ENCODE data around the gene UTP15. TPM values are rescaled to one million over a fixed set of nuclear protein-coding genes. Genes with fewer than 3 reads are reported as not detected.

The UTP15 gene
- total RNA-seq, 1 donor from 2014 or later, result 20.9 TPM

- H3K36me3 ChIP-seq, result no peaks in the 10 kb centered on the region
- no peak for DNase-seq (ENCODE audit: extremely low spot score in 2 of 2)
- no peak overlapping the region for H3K4me3 ChIP-seq
- peaks cover 4% of the 10 kb centered on the region for H3K4me1 ChIP-seq
- no peaks in the 10 kb centered on the region for H3K9me3 ChIP-seq
- no peaks in the 10 kb centered on the region for H3K27me3 ChIP-seq
- H3K27ac ChIP-seq, result peak overlapping the region; percentile 23
- intact Hi-C loops (cut with DNase I), result no loop called here
- TF ChIP-seq POLR2AphosphoS5 (IDR thresholded peaks at IDR 0.05; ENCODE audit: insufficient read depth in 1 of 2, low read depth in 1 of 2), result peak in 1 of 2 donors; percentile 83
- no peak for TF ChIP-seq CTCF (IDR thresholded peaks at IDR 0.05)
Measured at GRCh38 chr5:73544429-73545402, 20.8 kb upstream of the UTP15 start.

- no peak overlapping the region for H3K27ac ChIP-seq
- peaks cover 4% of the 10 kb centered on the region for H3K4me1 ChIP-seq
- TF ChIP-seq POLR2AphosphoS5 (IDR thresholded peaks at IDR 0.05; ENCODE audit: insufficient read depth in 1 of 2, low read depth in 1 of 2) (no peak), CTCF (IDR thresholded peaks at IDR 0.05) (no peak), POLR2A (IDR thresholded peaks at IDR 0.05) (no peak)
- DNase-seq (ENCODE audit: extremely low spot score in 2 of 2), result no peak
- intact Hi-C loops (cut with DNase I), result no loop called here
- H3K4me3 ChIP-seq, result no peak overlapping the region
- H3K36me3 ChIP-seq, result no peaks in the 10 kb centered on the region
- no peaks in the 10 kb centered on the region for H3K27me3 ChIP-seq
- no peaks in the 10 kb centered on the region for H3K9me3 ChIP-seq
Measured at GRCh38 chr5:73545403-73545779, 20.2 kb upstream of the UTP15 start.

- Histone ChIP-seq H3K4me1 (no peaks in the 10 kb centered on the region), H3K4me3 (no peak overlapping the region), H3K27me3 (no peaks in the 10 kb centered on the region), H3K27ac (no peak overlapping the region), H3K36me3 (peaks cover 0 to 16% of the 10 kb centered on the region in 2 donors), H3K9me3 (no peaks in the 10 kb centered on the region)
- TF ChIP-seq POLR2AphosphoS5 (IDR thresholded peaks at IDR 0.05; ENCODE audit: insufficient read depth in 1 of 2, low read depth in 1 of 2) (no peak), CTCF (IDR thresholded peaks at IDR 0.05) (no peak), POLR2A (IDR thresholded peaks at IDR 0.05) (no peak)
- no peak for DNase-seq (ENCODE audit: extremely low spot score in 2 of 2)
- intact Hi-C loops (cut with DNase I), result no loop called here
Measured at GRCh38 chr5:73550016-73550415, 15.5 kb upstream of the UTP15 start.

- no peaks in the 10 kb centered on the region for H3K9me3 ChIP-seq
- TF ChIP-seq POLR2A (IDR thresholded peaks at IDR 0.05), result no peak
- TF ChIP-seq POLR2AphosphoS5 (IDR thresholded peaks at IDR 0.05; ENCODE audit: insufficient read depth in 1 of 2, low read depth in 1 of 2), result no peak
- TF ChIP-seq CTCF (IDR thresholded peaks at IDR 0.05), result no peak
- intact Hi-C loops (cut with DNase I), result no loop called here
- H3K27ac ChIP-seq, result no peak overlapping the region
- H3K27me3 ChIP-seq, result no peaks in the 10 kb centered on the region
- no peaks in the 10 kb centered on the region for H3K4me1 ChIP-seq
- H3K36me3 ChIP-seq, result peaks cover 0 to 33% of the 10 kb centered on the region in 2 donors
- H3K4me3 ChIP-seq, result no peak overlapping the region
- no peak for DNase-seq (ENCODE audit: extremely low spot score in 2 of 2)
Measured at GRCh38 chr5:73552642-73553041, 12.9 kb upstream of the UTP15 start.

GRCh38 chr5:73558950-73559349, 6.6 kb upstream of the UTP15 start:
- no peaks in the 10 kb centered on the region for H3K9me3 ChIP-seq
- intact Hi-C loops (cut with DNase I), result no loop called here
- no peaks in the 10 kb centered on the region for H3K27me3 ChIP-seq
- no peak overlapping the region for H3K4me3 ChIP-seq
- peaks cover 0 to 57% of the 10 kb centered on the region in 2 donors for H3K36me3 ChIP-seq
- peaks cover 14% of the 10 kb centered on the region for H3K4me1 ChIP-seq
- no peak for DNase-seq (ENCODE audit: extremely low spot score in 2 of 2)
- H3K27ac ChIP-seq, result no peak overlapping the region
- TF ChIP-seq POLR2A (IDR thresholded peaks at IDR 0.05), result no peak
- TF ChIP-seq CTCF (IDR thresholded peaks at IDR 0.05), result no peak
- TF ChIP-seq POLR2AphosphoS5 (IDR thresholded peaks at IDR 0.05; ENCODE audit: insufficient read depth in 1 of 2, low read depth in 1 of 2), result no peak
